GM21447 (cell line): ENCODE measurements around the gene SKOR1.

Experiments
- ATAC-seq: cut with Tn5 transposase; IDR thresholded peaks from one replicate; pipeline ENCODE4 v1.9.1; 2021; ENCODE audit not compliant: unreplicated experiment

The SKOR1 gene

DNA sequence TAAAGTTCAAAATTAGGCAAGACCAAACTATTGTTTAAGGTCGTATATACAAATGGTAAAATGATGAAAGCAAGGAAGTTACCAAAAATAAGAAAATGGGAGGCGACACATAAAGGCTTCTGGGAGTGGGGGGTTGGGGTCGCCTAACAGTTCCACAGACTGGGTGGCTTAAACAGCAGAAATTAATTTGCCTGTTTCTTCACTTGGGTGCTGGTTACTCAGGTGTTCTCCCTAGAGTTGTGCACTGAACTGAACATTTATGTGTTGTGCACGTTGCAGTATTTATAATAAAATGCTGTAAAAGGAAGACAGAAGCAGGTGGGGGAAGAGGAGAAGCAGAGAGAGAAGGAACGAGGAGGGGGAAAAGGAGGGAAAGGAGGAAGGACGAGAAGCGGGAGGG lies 25.0 kb downstream of the SKOR1 start:
- ATAC-seq: no peak

DNA sequence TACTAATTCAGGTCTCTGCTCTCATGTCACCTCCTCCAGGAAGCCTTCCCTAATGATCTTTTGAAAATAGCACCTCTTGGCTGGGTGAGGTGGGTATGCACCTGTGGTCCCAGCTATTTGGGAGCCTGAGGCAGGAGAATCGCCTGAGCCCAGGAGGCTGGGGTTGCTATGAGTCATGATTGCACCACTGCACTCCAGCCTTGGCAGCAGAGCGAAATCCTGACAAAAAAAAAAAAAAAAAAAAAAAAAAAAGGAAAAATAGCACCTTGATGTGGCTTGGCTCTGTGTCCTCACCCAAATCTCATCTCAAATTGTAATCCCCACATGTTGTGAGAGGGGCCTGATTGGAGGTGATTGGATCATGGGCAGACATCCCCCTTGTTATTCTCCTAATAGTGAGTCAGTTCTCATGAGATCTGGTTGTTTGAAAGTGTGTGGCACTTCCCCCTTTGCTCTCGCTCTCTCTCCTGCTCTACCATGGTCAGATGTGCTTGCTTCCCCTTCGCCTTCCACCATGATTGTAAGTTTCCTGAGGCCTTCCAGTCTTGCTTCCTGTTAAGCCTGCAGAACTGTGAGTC lies 25.8 kb downstream of the SKOR1 start:
- ATAC-seq: no peak

DNA sequence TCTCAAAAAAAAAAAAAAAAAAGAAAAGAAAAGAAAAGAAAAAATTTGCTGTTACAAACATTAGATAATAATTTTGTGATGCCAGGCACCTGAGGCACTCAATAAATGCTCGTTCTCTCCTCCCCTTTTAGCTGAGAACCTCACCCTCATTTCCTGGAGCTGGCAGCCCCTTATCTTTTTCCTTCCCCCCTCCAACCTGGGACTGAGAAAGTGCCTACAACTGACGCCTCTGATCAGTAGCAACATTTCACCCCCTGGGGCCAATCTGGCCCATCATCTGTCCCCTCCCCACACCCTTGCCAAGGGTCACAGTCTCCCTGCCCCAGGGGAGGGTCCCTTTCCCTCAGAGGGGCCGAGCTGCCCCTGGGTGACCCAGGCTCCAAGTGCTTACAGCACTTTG lies 27.1 kb downstream of the SKOR1 start:
- no peak for ATAC-seq

DNA sequence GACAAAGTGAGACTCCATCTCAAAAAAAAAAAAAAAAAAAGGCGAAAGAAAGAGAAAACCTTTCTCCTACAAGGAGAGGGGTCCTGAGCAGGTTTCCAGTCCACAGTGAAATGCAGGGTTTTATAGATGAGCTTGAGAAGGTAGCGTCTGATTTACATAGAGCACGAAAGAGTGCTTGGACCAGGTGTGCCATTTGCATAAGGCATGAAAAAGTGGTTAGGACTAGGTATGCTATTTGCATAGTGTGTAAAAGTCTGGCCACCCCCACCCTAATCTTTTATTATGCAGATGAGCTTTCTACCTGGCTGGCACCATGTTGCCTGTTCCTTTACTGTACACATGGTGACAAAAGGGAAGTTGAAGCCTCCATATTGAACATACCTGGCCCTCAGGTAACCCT lies 28.1 kb downstream of the SKOR1 start:
- no peak for ATAC-seq

DNA sequence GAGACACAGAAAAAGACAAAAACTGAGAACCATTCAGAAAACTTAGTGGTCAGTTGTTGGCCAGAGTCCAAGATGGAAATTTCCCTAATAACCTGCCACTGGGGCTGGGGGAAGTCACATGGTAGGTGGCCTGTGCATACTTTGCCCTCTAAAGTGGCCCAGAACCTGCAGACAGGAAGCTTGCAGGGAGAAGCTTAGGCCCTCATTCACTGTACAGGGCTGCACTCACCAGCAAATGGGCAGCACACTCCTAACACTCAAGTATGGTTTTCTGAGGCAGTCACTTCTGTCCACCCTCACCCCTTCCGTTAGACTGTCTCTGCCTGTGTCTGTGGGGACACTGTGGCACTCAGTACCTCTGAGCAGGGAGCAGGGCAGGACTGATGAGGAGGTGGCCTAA lies 29.0 kb downstream of the SKOR1 start:
- ATAC-seq: no peak

DNA sequence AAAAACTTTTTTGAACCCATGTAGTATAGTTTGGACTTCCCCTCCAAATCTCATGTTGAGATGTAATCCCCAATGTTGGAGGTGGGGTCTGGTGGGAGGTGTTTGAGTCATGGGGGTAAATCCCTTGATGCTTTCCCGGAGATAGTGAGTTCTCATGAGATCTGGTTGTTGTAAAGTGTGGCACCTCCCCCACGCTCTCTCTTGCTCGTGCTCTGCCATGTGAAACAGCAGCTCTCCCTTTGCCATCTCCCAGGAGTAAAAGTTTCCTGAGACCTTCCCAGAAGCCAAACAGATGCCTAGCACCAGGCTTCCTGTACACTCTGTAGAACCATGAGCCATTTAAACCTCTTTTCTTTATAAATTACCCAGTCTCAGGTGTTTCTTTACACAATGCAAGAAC lies 30.5 kb downstream of the SKOR1 start:
- ATAC-seq: no peak

DNA sequence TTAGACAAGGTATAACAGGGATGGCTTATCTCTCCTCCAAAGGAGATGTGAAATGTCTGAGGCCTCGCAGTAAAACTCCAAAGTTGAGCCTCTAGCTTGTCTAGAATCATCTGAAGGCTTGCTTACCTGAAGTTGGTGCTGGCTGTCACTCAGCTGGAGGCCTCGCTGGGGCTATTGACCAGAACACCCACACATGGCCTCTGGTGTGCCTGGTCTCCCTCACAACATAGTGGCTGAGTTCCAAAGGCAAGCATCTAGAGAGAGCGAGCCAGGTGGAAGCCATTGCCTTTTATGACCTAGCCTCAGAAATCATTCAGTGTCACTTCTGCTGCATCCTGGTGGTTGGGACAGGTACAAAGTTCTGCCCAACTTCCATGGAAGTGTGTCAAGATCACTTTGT lies 31.9 kb downstream of the SKOR1 start:
- ATAC-seq: no peak

DNA sequence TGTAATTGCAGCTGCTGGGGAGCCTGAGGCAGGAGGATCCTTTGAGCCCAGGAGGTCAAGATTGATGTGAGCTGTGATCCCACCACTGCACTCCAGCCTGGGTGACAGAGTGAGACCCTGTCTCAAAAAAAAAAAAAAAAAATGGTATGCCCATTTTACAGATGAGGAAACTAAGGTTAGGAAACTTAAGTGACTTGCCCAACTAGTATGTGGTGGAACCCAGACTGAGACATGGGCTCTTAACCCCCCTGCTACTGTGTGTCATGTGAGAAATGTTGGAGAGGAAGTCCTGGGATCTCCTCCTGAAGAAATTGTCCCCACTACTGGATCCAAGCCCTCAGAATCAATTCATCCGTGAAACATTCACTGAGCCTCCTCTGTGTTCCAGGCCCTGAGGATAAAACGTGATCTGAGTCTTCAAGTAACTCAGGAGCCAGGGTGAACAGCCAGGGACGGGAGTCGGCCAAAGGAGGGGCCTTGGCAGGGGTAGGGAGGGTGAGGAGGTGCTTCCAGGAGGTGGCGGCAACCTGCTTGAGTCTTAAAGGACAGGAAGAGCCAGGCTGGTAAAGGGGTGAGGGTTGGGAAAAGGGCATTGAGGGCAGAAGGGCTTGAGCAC lies 34.1 kb downstream of the SKOR1 start:
- ATAC-seq: no peak

DNA sequence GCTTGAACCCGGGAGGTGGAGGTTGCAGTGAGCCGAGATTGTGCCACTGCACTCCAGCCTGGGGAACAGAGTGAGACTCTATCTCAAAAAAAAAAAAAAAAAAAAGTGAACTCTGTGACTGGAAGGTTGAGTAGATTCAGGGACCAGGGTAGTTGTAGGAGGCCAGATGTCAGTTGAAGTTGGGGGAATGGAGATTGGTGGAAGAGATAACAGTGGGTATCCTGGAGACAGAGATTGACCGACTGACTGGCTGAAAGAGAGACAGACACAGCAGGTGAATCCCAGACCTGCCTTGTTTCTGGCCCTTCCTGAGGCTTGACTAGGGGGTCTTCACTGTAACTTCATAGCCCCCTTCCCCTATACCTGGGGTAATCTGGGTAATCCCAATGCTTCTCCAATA lies 36.7 kb downstream of the SKOR1 start:
- no peak for ATAC-seq

DNA sequence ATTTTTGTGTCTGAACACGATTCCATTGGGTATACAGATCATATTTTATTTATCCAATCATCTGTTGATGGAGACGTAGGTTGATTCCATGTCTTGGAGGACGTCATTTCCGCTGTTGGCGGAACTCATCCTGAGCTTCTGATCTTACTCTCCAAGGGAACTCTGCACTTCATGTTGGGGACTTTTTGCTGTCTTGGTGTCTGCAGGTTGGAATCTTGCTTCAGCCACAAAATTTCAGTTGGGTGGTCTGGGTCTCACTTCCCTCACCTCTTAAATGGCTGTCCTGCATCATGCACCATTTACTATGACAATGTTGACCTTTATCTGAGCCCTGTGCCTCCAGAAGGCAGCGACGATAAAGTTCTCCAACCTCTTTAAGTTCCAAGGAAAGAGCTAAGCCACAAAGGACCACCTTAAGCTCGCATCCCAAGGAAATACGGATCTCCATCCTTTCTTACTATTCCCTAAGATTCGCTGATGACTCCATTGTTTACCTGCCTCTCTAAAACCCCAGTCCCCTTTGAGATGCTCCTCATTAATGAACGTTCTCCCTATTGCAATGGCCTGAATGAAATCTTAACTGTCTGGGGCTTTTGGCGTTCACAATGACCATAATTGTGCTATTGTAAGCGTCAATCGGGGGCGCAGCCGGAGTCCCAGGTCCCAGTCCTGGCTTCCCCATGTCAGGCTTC lies 37.6 kb downstream of the SKOR1 start:
- peak; percentile 16 for ATAC-seq

DNA sequence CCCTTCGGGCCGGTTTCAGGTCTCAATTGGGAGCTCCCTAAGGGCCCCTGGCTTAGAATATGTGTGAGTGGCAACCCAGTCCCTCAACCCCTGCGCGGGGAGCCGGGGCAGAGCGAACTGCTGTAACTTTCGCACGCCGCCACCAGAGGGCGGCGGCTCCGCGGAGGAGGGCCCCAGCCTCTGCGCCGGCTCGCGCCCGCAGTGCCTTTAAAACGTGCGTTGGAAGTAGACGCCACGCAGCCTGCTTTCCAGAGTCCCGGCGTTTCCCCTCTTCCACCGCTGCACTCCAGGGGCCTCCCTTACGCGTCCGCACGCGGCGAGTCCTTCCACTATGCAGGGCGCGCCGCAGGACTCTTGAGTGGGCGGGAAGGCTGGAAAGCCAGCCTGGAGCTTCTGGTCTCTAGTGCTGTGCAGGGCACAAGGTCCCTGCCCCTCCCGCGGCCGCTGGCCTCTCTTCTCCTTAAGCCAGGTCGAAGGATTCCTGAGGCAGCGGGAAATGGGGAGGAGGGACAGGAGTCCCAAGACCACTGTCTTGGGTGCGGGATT lies 38.2 kb downstream of the SKOR1 start:
- peak; percentile 66 for ATAC-seq

DNA sequence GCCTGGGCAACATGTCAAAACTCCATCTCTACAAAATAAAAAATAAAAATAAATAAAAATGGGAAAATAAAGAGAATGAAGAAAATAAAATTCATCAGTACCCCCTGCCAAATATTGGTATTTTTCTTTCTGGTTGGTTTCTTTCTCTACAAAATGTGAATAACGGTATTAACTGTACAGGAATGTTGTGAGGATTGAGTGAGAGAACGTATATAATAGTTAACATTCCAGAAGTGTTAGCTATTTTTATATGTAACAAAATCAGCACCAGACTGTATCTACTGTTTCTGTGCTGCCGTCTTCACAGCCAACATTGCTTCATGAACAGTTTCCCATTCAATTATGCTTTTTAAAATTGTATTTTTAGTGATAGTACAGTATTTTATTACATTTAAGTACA lies 40.0 kb downstream of the SKOR1 start:
- no peak for ATAC-seq

DNA sequence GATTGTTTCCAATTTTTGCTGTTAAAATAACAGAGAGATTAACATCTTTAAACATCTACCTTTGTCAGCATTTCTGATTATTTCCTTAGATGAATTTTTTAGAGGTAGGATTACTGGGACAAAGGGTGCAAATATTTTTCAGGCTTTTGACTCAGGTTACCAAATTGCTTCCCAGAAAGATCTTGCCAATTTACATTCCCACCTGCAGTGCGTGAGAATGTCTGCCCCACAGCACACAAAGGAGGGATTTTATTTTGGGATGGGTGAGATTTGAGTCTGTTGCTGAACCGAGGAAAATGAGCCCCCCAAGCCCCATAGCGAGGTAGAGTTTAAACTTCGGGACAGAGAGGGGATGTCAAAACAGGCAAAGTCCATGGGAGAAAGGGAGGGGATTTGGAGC lies 40.5 kb downstream of the SKOR1 start:
- ATAC-seq: no peak

DNA sequence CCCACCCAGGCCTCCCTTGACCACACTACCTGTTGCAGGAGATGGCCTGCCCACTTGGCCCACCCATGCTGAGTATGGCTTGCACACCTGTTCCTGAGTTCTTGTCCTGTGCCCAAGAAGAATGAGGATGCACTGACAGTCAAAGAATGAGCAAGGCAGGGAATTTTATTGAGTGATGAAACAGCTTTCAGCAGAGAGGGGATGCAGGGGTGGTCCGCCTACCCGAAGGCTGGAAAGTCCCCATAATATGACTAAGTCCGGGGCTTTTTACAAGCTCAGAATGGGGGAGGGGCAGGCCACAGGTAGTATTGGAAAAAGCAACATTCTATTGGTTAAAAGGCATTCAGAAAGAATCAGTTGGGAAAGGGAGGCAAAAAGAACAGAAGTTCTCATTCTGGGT lies 44.4 kb downstream of the SKOR1 start:
- ATAC-seq: no peak

DNA sequence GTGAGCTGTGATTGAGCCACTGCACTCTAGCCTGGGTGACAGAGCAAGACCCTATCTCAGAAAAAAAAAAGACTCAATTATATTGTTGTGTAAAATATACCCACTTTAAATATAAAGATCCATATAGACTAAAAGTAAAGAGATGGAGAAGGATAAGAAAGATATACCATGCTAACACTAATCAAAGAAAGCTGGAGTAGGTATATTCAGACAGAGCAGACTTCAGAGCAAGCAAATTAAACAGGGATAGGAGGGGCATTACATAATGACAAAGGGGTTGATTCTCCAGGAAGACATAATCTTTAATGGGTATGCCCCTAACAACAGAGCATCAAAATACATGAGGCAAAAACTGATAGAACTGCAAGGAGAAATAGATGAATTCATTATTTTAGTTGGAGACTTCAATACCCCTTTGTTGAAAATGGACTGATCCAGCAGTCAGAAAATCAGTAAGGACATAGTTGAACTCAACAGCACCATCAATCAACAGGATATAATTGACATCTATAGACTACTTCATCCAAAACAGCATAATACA lies 45.6 kb downstream of the SKOR1 start:
- ATAC-seq: no peak

DNA sequence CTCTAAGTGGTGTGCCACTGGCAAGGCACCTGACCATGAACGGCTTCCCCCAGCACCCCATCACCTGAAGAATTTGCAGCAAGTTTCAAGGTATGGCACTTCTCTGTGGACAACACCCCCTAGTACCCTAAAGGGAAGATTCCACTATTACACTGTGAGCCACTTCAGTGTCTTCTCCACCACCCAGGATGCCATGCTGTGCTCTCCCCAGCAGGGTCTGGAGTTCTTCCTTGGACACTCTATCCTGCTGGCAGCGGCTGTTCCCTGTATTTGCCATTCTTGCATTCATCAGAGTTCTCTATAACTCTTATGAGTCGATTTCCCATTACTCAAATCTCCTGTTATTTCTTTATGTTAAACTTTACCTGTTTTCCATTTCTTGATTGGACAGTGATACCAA lies 48.5 kb downstream of the SKOR1 start:
- ATAC-seq: no peak

DNA sequence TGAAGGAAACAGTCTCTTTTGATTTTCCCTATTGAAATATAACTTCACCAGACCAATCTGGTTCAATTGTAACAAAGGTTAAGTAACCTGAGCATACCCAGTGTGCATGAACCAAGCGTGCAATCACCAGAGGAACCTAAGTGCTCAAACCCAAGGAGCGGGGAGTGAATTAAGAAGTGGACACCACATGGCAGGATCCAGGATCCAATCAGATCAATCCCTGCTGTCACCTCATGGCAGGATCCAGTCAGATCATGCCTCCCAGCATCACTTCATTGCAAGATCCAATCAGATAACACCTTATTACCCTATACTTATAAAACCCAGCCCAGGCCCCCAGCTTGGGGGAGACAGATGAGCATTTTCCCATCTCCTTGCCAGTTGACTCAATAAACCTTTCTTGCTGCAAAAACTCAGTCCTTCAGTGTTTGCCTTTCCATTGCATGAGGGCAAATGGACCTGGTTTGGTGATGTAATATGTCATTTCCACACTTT lies 53.5 kb downstream of the SKOR1 start:
- no peak for ATAC-seq

DNA sequence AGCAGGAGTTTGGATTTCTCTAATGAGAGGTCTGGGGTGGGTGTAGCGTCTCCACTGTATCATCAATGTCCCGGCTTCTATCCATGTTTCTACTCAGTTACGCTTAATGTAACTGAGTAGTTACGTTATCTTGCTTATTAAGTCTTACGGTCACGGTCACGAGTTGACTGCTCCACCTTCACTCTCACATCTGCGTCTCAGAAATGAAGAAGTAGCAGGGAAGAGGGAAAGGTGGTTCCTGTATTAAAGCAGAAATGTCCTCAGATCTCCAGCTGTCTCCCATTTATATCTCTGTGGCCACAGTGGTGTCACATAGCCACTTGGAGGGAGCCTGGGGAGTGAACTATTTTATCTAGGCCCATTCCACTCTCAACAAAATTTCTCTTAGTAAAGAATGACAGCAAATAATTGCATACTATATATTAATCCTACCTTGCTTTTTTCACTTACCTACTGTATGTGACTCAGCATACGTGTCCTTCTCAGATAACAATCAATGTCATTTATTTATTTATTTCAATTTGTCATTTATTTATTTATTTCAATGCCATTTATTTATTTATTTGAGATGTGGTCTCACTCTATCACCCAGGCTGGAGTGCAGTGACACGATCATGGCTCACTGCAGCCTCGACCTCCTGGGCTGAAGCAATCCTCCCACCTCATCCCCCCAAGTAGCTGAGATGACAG lies 54.3 kb downstream of the SKOR1 start:
- no peak for ATAC-seq

DNA sequence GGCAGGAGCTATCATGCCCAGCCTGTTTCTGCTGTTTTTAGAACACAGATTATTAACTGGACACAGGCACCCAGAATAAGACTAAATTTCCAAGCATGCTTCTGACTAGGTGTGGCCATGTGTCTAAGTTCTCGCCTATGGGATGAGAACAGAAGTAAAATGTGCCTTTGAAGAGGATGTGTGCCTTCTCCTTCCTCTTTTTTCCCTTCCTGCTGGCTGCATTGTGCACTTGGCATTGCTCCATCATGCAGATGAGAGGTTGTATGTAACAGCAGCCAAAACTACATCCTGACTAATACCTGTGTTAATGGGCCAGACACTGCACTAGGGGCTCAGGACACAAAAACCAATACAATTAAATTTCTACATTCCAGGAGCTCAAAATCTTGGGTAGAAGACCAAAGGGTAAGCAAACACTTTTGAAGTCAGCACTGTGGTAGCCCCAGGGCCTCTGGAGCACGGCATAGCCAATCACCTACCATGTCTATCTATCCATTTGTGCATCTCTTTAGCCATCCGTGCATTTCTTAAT lies 55.4 kb downstream of the SKOR1 start:
- ATAC-seq: no peak

DNA sequence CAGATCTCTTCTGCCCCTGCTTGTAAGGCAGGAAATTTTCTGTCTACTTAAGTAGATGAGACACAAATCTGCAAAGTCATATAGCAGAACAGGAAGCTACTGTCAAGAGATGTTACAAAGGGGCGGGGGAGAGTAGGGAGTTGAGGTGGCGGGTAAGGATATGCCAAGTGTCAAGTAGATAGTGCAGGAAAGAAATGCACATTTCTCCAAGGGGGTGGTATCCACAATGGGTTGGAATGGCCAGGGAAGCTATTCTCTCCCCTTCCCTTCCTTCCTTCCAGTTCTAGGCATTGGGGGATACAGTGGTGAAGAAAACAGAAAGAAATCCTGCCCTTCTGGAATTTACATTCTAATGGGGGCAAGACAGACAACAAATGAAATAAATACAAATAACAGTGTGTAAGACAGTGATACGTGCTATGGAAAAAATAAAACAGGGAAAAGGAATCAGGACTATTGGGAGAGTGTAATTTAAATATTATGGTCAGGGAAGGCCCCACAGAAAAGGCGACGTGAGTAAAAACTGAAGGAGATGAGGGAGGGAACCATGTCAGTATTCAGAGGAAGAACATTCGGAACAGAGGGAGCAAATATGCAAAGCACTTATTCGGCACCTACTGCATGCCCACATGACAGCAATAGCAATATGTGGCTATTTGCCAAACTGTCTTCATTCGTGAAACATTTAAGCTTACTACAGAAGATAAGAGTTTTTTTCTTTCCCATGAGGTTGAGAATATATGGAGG lies 57.4 kb downstream of the SKOR1 start:
- no peak for ATAC-seq
